ENCODE results near the gene NASP. TPM values are rescaled to one million over a fixed set of nuclear protein-coding genes. Genes with fewer than 3 reads are reported as not detected.
A peak's percentile ranks its signal among the peaks of the same experiment; 100 is the strongest.

NASP gene
- total and polyA plus RNA-seq, 12 donors, result 26.6 to 127 (median 31.1) TPM

- Histone ChIP-seq H3K4me3 (no peak overlapping the region), H3K27ac (no peak overlapping the region), H3K4me1 (peaks cover 0 to 40% (median 27%) of the 10 kb centered on the region in 9 donors), H3K36me3 (peaks cover 0 to 46% (median 0%) of the 10 kb centered on the region in 9 donors), H3K9me3 (no peaks in the 10 kb centered on the region), H3K27me3 (no peaks in the 10 kb centered on the region)
- intact Hi-C loops (cut with DNase I), result no loop called here
- no peak for TF ChIP-seq CTCF (IDR thresholded peaks at IDR 0.05)
- WGBS, 2 donors, result 88 to 89% methylated on average over 6 of the region's 6 CpGs
- ATAC-seq, result no peak
- no peak for DNase-seq
Observed at GRCh38 chr1:45554198-45554597, 29.6 kb upstream of the NASP start.

GRCh38 chr1:45557422-45557944, 26.4 kb upstream of the NASP start:
- TF ChIP-seq CTCF (IDR thresholded peaks at IDR 0.05), result no peak
- DNase-seq (no peak), ATAC-seq (no peak)
- no peak overlapping the region for H3K4me3 ChIP-seq
- intact Hi-C loops (cut with DNase I), result no loop called here
- no peaks in the 10 kb centered on the region for H3K27me3 ChIP-seq
- peaks cover 0 to 76% (median 0%) of the 10 kb centered on the region in 9 donors for H3K36me3 ChIP-seq
- no peaks in the 10 kb centered on the region for H3K9me3 ChIP-seq
- 59 to 73% methylated on average over 3 of the region's 3 CpGs for WGBS, 2 donors
- H3K27ac ChIP-seq, result peak overlapping the region in 1 of 10 donors; percentile 20
- peaks cover 0 to 20% (median 8%) of the 10 kb centered on the region in 9 donors for H3K4me1 ChIP-seq

- ATAC-seq (no peak), DNase-seq (no peak)
- H3K27ac ChIP-seq, result no peak overlapping the region
- no peak overlapping the region for H3K4me3 ChIP-seq
- intact Hi-C loops (cut with DNase I), result loop anchor here in 1 of 10 donors (10.0 kb wide), 1 partner anchor 549 kb away; the partner anchor contains the start of genes HECTD3 and UROD
- peaks cover 0 to 13% (median 11%) of the 10 kb centered on the region in 9 donors for H3K4me1 ChIP-seq
- TF ChIP-seq CTCF (IDR thresholded peaks at IDR 0.05), result no peak
- peaks cover 0 to 88% (median 5%) of the 10 kb centered on the region in 9 donors for H3K36me3 ChIP-seq
- 88% methylated on average over 2 of the region's 2 CpGs for WGBS, 2 donors
- H3K9me3 ChIP-seq, result no peaks in the 10 kb centered on the region
- H3K27me3 ChIP-seq, result no peaks in the 10 kb centered on the region
Observed at GRCh38 chr1:45563843-45564242, 20.0 kb upstream of the NASP start.

- Histone ChIP-seq H3K27me3 (no peaks in the 10 kb centered on the region), H3K4me3 (no peak overlapping the region), H3K36me3 (peaks cover 0 to 89% (median 5%) of the 10 kb centered on the region in 9 donors), H3K4me1 (peaks cover 0 to 17% (median 12%) of the 10 kb centered on the region in 9 donors), H3K27ac (peak overlapping the region in 3 of 10 donors; percentile 9 to 41 (median 32)), H3K9me3 (no peaks in the 10 kb centered on the region)
- ATAC-seq (peak; percentile 20 to 90 (median 83)), DNase-seq (peak; percentile 52 to 53)
- WGBS, 2 donors, result 15 to 17% methylated on average over 5 of the region's 5 CpGs
- intact Hi-C loops (cut with DNase I), result loop anchor here in 6 of 10 donors (5.0 to 10.0 kb wide), 5 partner anchors 49 to 554 kb away; partner anchors contain the start of genes HECTD3 (in 2 of the 6) and UROD (in 2 of the 6)
- TF ChIP-seq CTCF (IDR thresholded peaks at IDR 0.05), result no peak
Observed at GRCh38 chr1:45566722-45567121, 17.1 kb upstream of the NASP start.
